GM12878 (cell line): ENCODE results near the gene CYTH2. TPM values are rescaled to one million over a fixed set of nuclear protein-coding genes. Genes with fewer than 3 reads are reported as not detected.
A peak's percentile ranks its signal among the peaks of the same experiment; 100 is the strongest.

Experiments used
- ATAC-seq: fragments of 200-7000 bp; cut with Tn5 transposase; 3 replicates; pipeline ENCODE4 v1.9.1; 2020; ENCODE audit warnings: mild to moderate bottlenecking, moderate library complexity
- BruUV-seq: library from RNA; stranded (reverse); fragments of 400-500 nt; replicated peaks from 2 replicates; lab custom pipeline; 2021; lab: Mats Ljungman, UMichigan
- CTCF ChIA-PET: fragments of 300-600 bp; sonication (Branson Sonifier 250); formaldehyde crosslinking; extraction: SDS; loops from one replicate; lab custom pipeline; 2021; ENCODE audit warnings: inconsistent platforms; lab: Yijun Ruan, JAX
- POLR2A ChIA-PET: fragments of 350-600 bp; formaldehyde crosslinking; extraction: SDS; loops from one replicate; lab custom pipeline; 2021; ENCODE audit warnings: inconsistent platforms; lab: Charles Lee
- RAD21 ChIA-PET: fragments of 300-600 bp; sonication (Branson Sonifier 250); formaldehyde crosslinking; loops from one replicate; lab custom pipeline; 2023; ENCODE audit warnings: antibody characterized with exemption; ENCODE audit not compliant: unreplicated experiment; lab: Charles Lee
- SMC1A ChIA-PET: fragments of 300-600 bp; sonication (Branson Sonifier 250); formaldehyde crosslinking; loops from one replicate; lab custom pipeline; 2023; ENCODE audit not compliant: unreplicated experiment, uncharacterized antibody; lab: Charles Lee
- DNase-seq: peaks from one replicate; pipeline ENCODE4 v3.0.0-alpha.2; 2011; ENCODE audit warnings: low read depth, low spot score
- FAIRE-seq: peaks from 3 replicates; lab custom pipeline; 2011; peaks lifted over from hg19 to GRCh38; lab: Jason Lieb, UNC
- H2AFZ ChIP-seq: 2 replicates; pipeline ENCODE4 v1.6.0; 2011; ENCODE audit warnings: low read depth, low read length, control low read depth; ENCODE audit not compliant: control insufficient read depth
- H3K27ac ChIP-seq: 2 replicates; pipeline ENCODE4 v1.5.1; 2011; ENCODE audit warnings: control low read depth; ENCODE audit not compliant: control insufficient read depth, insufficient read depth
- H3K27me3 ChIP-seq, 2 experiments: replicated peaks in 1 of 2; 2 replicates each; pipeline versions ENCODE4 v1.6.0 to v1.6.1; 2011; ENCODE audit warnings: low read length in 1 of 2; ENCODE audit not compliant: control insufficient read depth in 2 of 2, insufficient read depth in 2 of 2
- H3K36me3 ChIP-seq, 2 experiments: 2 replicates each; pipeline ENCODE4 v1.5.1; 2011; ENCODE audit warnings: low read length in 1 of 2; ENCODE audit not compliant: control insufficient read depth in 2 of 2, insufficient read depth in 2 of 2
- H3K4me1 ChIP-seq: 2 replicates; pipeline ENCODE4 v1.6.1; 2011; ENCODE audit warnings: mild to moderate bottlenecking, low read length, moderate library complexity, mixed read lengths; ENCODE audit not compliant: control insufficient read depth, insufficient read depth
- H3K4me2 ChIP-seq: 2 replicates; pipeline ENCODE4 v1.6.0; 2011; ENCODE audit warnings: control low read depth; ENCODE audit not compliant: control insufficient read depth, insufficient read depth
- H3K4me3 ChIP-seq: fragments of 200-600 bp; sonication (generic); 2 replicates; pipeline ENCODE4 v1.5.1; 2016
- H3K79me2 ChIP-seq: 2 replicates; pipeline ENCODE4 v1.6.0; 2011; ENCODE audit warnings: low read length; ENCODE audit not compliant: control insufficient read depth, insufficient read depth
- H3K9ac ChIP-seq: 2 replicates; pipeline ENCODE4 v1.8.0; 2011; ENCODE audit warnings: low read length, control low read depth, mixed read lengths; ENCODE audit not compliant: control insufficient read depth, insufficient read depth
- H3K9me3 ChIP-seq: replicated peaks from 3 replicates; pipeline ENCODE4 v1.5.1; 2011; ENCODE audit warnings: mild to moderate bottlenecking, low read length; ENCODE audit not compliant: control insufficient read depth, insufficient read depth
- H4K20me1 ChIP-seq: 2 replicates; pipeline ENCODE4 v1.6.0; 2011; ENCODE audit not compliant: control insufficient read depth, insufficient read depth
- ATF7 ChIP-seq: fragments of 450-650 bp; IDR thresholded peaks from 2 replicates; pipeline ENCODE4 v1.6.1; 2016; ENCODE audit warnings: low read depth, mild to moderate bottlenecking
- BHLHE40 ChIP-seq, 2 experiments: fragments of 450-650 bp in 1 of 2; IDR thresholded peaks; 2 replicates each; pipeline ENCODE4 v1.6.1; 2011 to 2017; ENCODE audit warnings: low read depth in 2 of 2, borderline replicate concordance in 1 of 2, improper control_type of control experiment in 1 of 2, low read length in 1 of 2, mild to moderate bottlenecking in 1 of 2
- CEBPB ChIP-seq, 2 experiments: fragments of 150-350 bp in 1 of 2; IDR thresholded peaks; 2 replicates each; pipeline ENCODE4 v1.6.1; 2012 to 2014; ENCODE audit warnings: low read depth in 2 of 2, low read length in 2 of 2, borderline replicate concordance in 1 of 2, inconsistent platforms in 1 of 2
- EGR1 ChIP-seq, 2 experiments: IDR thresholded peaks; 1 replicate in 1 of 2; 2 replicates in 1 of 2; pipeline ENCODE4 v1.6.1; 2011 to 2012; ENCODE audit warnings: low read depth in 2 of 2, low read length in 2 of 2, borderline replicate concordance in 1 of 2, mild to moderate bottlenecking in 1 of 2, moderate library complexity in 1 of 2
- PAX5 ChIP-seq: IDR thresholded peaks from 2 replicates; pipeline ENCODE4 v1.6.1; 2011; ENCODE audit warnings: low read depth, low read length, borderline replicate concordance
- SMARCA5 ChIP-seq: fragments of 450-650 bp; IDR thresholded peaks from 2 replicates; pipeline ENCODE4 v1.6.1; 2017; ENCODE audit warnings: mild to moderate bottlenecking
- SREBF2 ChIP-seq: IDR thresholded peaks from 2 replicates; pipeline ENCODE4 v1.6.1; 2012; ENCODE audit warnings: mild to moderate bottlenecking, low read length
- ZBTB40 ChIP-seq: fragments of 450-650 bp; IDR thresholded peaks from 2 replicates; pipeline ENCODE4 v1.6.1; 2016; ENCODE audit warnings: mild to moderate bottlenecking, moderate library complexity, borderline replicate concordance
- ZNF274 ChIP-seq: IDR thresholded peaks from one replicate; pipeline ENCODE4 v1.8.0; 2011; ENCODE audit not compliant: insufficient read length, insufficient read depth
- WGBS: methylation state at CpG from one replicate; pipeline ENCODE4 v1.1.6; 2016; ENCODE audit warnings: low lambda C conversion rate; ENCODE audit not compliant: insufficient replicate concordance, insufficient coverage; ENCODE audit errors: missing lambda C conversion rate; 5-methylcytosine and 5-hydroxymethylcytosine counted together
- in situ Hi-C: fragments of 300-500 bp; cut with MboI; formaldehyde crosslinking; loops from 9 replicates; pipeline ENCODE4 v1.14.3; 2018; ENCODE audit warnings: mixed read lengths
- intact Hi-C: fragments of 100-400 bp; cut with micrococcal nuclease; formaldehyde crosslinking; loops from one replicate; pipeline ENCODE4 v1.14.2; 2022; ENCODE audit not compliant: unreplicated experiment
- polyA plus RNA-seq, 11 experiments: library from polyadenylated mRNA; depleted of rRNA in 4 of 11; unstranded in 6 of 11; stranded (reverse) in 5 of 11; fragments of >200 nt; fragmentation: Nextera tagmentation in 4 of 11; fragmentation: Illumina TruSeq in 1 of 11; extraction: Ambion mirVana in 4 of 11; extraction: Trizol in 1 of 11; gene quantifications; 1 replicate in 1 of 11; 2 replicates in 10 of 11; pipeline versions ENCODE4 v1.2.1 to v1.2.3, GENCODE V29; 2011 to 2016; ENCODE audit warnings: inconsistent platforms in 2 of 11, missing spikeins in 2 of 11, low read depth in 1 of 11
- total RNA-seq, 4 experiments: library from RNA; depleted of rRNA in 3 of 4; stranded (reverse); fragments of >200 nt in 3 of 4; fragmentation: Illumina TruSeq in 1 of 4; extraction: Trizol in 1 of 4; gene quantifications; 2 replicates each; pipeline versions ENCODE4 v1.2.1 to v1.2.3, GENCODE V29; 2013 to 2021
- TF ChIP-seq, protein P1 (sequence below): fragments of 150-350 bp; IDR thresholded peaks from 2 replicates; pipeline ENCODE4 v1.6.1; 2016; ENCODE audit warnings: low read depth, low read length
- TF ChIP-seq, protein P2 (sequence below): IDR thresholded peaks from 2 replicates; pipeline ENCODE4 v1.6.1; 2011; ENCODE audit warnings: borderline replicate concordance, low read depth, mild to moderate bottlenecking, moderate library complexity, low read length; ENCODE audit not compliant: insufficient read depth, poor library complexity, severe bottlenecking

The CYTH2 gene
- total and polyA plus RNA-seq, 10 of the 15 experiments (the other 5 are each of a cell fraction or from before 2014, with no cell fraction given), result 1.3 to 31.9 (median 22.2) TPM

GRCh38 chr19:48506138-48506733 lies 37.1 kb downstream of the CYTH2 start (continued):
- TF ChIP-seq, protein P1, sequence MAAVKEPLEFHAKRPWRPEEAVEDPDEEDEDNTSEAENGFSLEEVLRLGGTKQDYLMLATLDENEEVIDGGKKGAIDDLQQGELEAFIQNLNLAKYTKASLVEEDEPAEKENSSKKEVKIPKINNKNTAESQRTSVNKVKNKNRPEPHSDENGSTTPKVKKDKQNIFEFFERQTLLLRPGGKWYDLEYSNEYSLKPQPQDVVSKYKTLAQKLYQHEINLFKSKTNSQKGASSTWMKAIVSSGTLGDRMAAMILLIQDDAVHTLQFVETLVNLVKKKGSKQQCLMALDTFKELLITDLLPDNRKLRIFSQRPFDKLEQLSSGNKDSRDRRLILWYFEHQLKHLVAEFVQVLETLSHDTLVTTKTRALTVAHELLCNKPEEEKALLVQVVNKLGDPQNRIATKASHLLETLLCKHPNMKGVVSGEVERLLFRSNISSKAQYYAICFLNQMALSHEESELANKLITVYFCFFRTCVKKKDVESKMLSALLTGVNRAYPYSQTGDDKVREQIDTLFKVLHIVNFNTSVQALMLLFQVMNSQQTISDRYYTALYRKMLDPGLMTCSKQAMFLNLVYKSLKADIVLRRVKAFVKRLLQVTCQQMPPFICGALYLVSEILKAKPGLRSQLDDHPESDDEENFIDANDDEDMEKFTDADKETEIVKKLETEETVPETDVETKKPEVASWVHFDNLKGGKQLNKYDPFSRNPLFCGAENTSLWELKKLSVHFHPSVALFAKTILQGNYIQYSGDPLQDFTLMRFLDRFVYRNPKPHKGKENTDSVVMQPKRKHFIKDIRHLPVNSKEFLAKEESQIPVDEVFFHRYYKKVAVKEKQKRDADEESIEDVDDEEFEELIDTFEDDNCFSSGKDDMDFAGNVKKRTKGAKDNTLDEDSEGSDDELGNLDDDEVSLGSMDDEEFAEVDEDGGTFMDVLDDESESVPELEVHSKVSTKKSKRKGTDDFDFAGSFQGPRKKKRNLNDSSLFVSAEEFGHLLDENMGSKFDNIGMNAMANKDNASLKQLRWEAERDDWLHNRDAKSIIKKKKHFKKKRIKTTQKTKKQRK, result no peak
- TF ChIP-seq CEBPB (IDR thresholded peaks at IDR 0.05; ENCODE audit: borderline replicate concordance in 1 of 2, low read depth in 2 of 2, low read length in 2 of 2) (no peak), BHLHE40 (IDR thresholded peaks at IDR 0.05; ENCODE audit: borderline replicate concordance in 1 of 2, low read depth in 2 of 2, low read length in 1 of 2) (no peak), ZNF274 (no peak), EGR1 (IDR thresholded peaks at IDR 0.05; ENCODE audit: borderline replicate concordance in 1 of 2, low read depth in 2 of 2, low read length in 2 of 2) (no peak), SMARCA5 (peak; percentile 43; the same call in 1 of the 2 replicates)

DNA sequence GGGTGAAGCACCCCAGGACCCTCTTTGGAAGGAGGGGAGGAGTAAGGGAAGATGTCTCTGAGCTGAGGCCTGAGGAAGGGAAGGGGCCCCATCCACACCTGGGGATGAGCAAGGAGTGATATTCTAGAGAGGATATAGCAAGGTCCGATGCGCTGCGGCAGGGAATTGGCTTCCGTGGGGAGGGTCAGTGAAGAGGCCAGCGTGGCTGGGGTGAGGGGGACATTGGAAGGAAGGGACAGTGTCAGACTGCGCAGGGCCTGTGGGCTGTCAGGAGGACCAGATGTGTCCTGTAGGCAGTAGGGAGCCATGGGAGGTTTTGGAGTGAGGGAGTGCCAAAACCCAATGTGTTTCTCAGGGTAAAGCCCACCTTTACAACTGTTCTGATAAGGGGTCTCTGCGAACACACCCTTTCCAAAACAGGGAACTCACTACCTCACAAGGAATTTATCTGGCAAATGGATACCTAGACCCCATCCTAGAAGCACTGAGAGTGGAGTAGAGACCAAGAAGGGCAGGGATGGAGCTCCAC lies 38.8 kb downstream of the CYTH2 start:
- no peak for FAIRE-seq
- Histone ChIP-seq H3K4me3 (no peak overlapping the region), H3K36me3 (no peaks in the 10 kb centered on the region), H3K9me3 (no peaks in the 10 kb centered on the region), H3K79me2 (no peaks in the 10 kb centered on the region), H3K9ac (no peak overlapping the region), H3K4me2 (no peak overlapping the region), H4K20me1 (no peaks in the 10 kb centered on the region; the same call in 1 of the 2 replicates), H2AFZ (no peak overlapping the region), H3K4me1 (peaks cover 2% of the 10 kb centered on the region; the same call in 1 of the 2 replicates), H3K27ac (no peak overlapping the region), H3K27me3 (peaks cover 2 to 4% of the 10 kb centered on the region in 2 experiments; a peak in 3 of 4 replicates)
- SMC1A ChIA-PET, result interaction anchor here (1.2 to 5.5 kb wide), 3 partner anchors 77 to 111 kb away, joined by 3 to 68 read pairs (median 4); partner anchors contain the start of gene SPHK2
- 38% methylated on average over 7 of the region's 7 CpGs for WGBS
- intact Hi-C loops, result no loop called here
- no peak for ATAC-seq
- in situ Hi-C loops, result loop anchor here (5.0 kb wide), 1 partner anchor 74 kb away; no protein-coding TSS in a partner anchor
- RAD21 ChIA-PET, result interaction anchor here (2.6 to 4.5 kb wide), 2 partner anchors 78 to 101 kb away, joined by 16 to 69 read pairs; no protein-coding TSS in a partner anchor
- POLR2A ChIA-PET, result interaction anchor here (0.5 kb wide), 1 partner anchor 244 kb away, joined by 3 read pairs; no protein-coding TSS in a partner anchor
- no peak for DNase-seq
- CTCF ChIA-PET, result interaction anchor here (0.5 to 7.1 kb wide), 8 partner anchors 18 to 328 kb away, joined by 3 to 131 read pairs (median 4); partner anchors contain the start of gene HSD17B14
- BruUV-seq, result no TSS peak
- TF ChIP-seq ATF7, result no peak
- TF ChIP-seq PAX5, result no peak
- TF ChIP-seq ZBTB40, result no peak
- TF ChIP-seq, protein P2, sequence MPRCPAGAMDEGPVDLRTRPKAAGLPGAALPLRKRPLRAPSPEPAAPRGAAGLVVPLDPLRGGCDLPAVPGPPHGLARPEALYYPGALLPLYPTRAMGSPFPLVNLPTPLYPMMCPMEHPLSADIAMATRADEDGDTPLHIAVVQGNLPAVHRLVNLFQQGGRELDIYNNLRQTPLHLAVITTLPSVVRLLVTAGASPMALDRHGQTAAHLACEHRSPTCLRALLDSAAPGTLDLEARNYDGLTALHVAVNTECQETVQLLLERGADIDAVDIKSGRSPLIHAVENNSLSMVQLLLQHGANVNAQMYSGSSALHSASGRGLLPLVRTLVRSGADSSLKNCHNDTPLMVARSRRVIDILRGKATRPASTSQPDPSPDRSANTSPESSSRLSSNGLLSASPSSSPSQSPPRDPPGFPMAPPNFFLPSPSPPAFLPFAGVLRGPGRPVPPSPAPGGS, result no peak
- TF ChIP-seq SREBF2, result no peak
